GM10847 (cell line): ENCODE data around the gene PRCD.

Experiments
- POLR2A ChIP-seq: IDR thresholded peaks from 2 replicates; pipeline ENCODE4 v1.6.1; 2011; ENCODE audit not compliant: insufficient read length; ENCODE audit errors: extremely low read depth

Gene PRCD

GRCh38 chr17:76500074-76500746 lies 39.6 kb upstream of the PRCD start:
- TF ChIP-seq POLR2A: no peak

GRCh38 chr17:76500747-76501017 lies 39.2 kb upstream of the PRCD start:
- no peak for TF ChIP-seq POLR2A

GRCh38 chr17:76501018-76501826 lies 38.6 kb upstream of the PRCD start, which contains the start of gene RHBDF2:
Gene RHBDF2 (minus strand): TSS chr17:76501423. CDS start chr17:76481524, 19,899 bp downstream.
- peak; percentile 90 for TF ChIP-seq POLR2A

- no peak for TF ChIP-seq POLR2A
Measured at GRCh38 chr17:76501827-76502307, 38.0 kb upstream of the PRCD start.

GRCh38 chr17:76502341-76503211 lies 37.3 kb upstream of the PRCD start:
- TF ChIP-seq POLR2A: no peak

- no peak for TF ChIP-seq POLR2A
Measured at GRCh38 chr17:76504117-76504516, 35.7 kb upstream of the PRCD start.

GRCh38 chr17:76506408-76507345 lies 33.2 kb upstream of the PRCD start:
- TF ChIP-seq POLR2A: no peak

- no peak for TF ChIP-seq POLR2A
Measured at GRCh38 chr17:76510831-76511244, 29.0 kb upstream of the PRCD start.

GRCh38 chr17:76511668-76512365 lies 28.0 kb upstream of the PRCD start:
- no peak for TF ChIP-seq POLR2A

GRCh38 chr17:76512366-76513305 lies 27.2 kb upstream of the PRCD start:
- no peak for TF ChIP-seq POLR2A

- no peak for TF ChIP-seq POLR2A
Measured at GRCh38 chr17:76513306-76513692, 26.5 kb upstream of the PRCD start.

- TF ChIP-seq POLR2A: no peak
Measured at GRCh38 chr17:76515274-76515949, 24.4 kb upstream of the PRCD start.
